ENCODE results near the gene CHD5.

Gene CHD5

GRCh38 chr1:6172549-6172948 lies 7.6 kb downstream of the CHD5 start:
- no peak for DNase-seq

DNA sequence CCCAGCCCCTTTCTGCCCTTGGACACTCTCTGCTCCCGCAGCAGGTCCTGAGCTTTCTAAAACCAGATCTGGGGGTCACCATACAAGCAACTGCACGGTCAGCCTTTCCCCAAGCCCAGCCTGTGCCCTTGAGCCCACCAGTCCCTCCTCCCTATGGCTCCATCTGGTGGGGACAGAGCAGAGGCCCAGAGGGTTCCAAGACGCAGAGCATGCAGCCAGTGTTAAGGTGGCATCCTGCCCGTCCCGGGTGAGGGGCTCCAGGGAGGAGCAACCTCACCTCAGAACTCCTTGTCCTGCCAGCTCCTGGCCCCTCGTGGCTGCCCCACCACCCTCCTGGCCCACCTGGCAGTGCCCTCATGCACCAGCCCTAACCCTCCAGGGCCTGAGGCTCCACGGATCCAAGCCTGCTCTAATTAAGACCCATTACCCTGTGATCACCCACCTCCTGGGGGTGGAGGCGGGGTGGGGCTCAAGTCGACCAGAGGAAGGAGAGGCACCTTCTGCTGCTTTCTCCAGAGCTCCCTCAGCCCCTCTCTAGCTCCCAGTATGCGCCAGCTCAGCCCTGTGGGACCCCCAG lies 8.5 kb downstream of the CHD5 start:
- DNase-seq = peak; percentile 18

- no peak for DNase-seq
Observed at GRCh38 chr1:6170742-6171201, 9.3 kb downstream of the CHD5 start.

DNA sequence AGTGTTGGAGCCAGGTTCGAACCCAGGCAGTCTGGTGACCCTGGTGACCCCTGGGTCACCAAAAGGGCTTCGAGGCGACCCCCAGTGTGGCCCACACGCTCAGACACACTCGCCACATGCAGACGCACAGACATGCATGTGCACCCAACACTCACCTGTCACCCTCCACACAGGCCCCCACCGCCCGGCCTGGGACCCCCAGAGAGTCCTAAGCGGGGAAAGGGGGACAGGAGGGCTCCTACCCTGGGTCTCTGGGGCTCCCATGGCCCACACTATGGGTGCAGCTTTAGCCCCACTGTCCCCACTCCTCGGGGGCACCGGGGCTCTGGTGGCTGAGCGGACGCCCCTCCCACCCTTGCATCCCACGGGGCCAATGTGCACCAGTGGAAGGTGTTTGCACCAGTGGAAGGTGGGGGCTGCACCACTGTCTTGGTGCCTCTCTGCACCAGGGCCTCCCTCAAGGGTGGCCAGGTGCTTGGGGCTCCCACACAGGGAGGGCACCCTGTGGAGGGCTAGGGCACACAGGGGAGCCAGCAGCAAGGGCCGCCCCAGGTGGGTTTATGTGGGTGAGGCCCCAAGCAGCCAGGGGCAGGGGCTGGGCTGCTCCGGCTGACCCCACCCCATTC lies 9.9 kb downstream of the CHD5 start:
- DNase-seq = no peak

DNA sequence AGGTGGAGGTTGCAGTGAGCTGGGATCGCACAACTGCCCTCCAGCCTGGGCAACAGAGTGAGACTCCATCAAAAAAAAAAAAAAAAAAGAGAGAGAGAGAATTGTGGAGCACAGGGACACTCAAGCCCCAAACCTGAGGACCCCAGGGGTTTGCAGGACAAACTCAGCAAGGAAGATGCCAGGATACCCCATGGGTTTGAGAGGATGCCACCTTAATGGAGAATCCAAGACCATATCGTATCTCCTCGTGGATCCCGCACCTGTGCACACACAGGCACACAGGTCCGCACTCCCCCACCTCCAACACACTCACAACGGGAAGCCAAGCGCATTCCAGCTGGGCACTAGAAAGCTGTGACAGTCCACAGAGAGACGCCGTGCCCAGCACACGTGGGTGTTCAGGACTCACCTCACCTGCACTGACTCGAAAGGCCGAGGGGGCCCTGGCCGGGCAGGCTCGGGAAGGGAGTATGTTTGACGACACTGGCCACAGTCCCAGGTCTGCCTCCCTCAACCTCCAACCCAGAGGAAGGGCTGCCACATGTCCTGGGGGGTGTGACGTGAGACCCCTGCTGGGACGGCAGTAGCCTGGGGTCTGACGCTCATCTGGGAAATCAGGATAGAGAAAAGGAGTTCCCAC lies 11.1 kb downstream of the CHD5 start:
- no peak for DNase-seq

DNA sequence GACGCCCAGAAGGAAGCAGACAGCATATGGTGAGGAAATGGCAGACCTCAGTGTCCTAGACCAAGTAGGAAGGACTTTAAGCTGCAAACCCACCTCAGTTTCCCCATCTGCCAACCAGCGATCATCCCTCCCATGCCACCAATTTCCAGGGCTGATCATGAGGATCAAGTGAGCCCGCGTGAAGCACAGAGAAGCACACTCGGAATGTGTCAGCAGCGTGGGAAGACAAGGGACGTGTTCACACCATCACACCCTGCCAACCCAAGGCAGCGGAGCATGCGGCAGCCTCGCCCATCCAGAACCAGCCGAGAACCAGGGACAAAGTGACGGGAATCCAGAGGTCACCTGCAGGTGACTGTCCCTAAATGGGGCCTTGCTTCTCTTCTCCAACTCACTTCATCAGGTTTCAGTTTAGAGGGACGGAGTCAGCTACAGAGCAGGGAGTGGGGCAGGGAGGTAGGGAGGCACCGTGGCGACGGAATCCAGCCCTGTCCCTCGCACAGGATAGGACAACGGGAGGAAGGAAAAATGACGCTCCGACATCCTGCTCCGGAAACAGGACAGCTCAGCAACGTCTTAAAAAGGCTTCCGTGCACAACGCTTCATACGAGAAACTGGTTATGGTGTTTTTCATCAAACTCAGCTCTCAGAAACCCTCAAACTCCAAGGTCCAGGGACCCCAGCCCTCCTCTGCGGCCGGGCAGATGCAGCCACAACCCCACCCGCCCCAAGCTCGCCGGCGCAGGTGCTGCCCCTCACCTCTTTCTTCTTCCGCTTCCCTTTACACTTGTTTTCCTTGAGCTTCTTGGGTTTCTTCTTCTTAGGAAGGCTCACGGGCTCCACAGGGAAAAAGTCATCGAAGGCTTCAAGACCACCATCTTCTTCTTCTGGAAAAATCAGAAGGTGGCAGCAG lies 12.5 kb downstream of the CHD5 start:
- no peak for DNase-seq

- DNase-seq = no peak
Observed at GRCh38 chr1:6166655-6167390, 13.3 kb downstream of the CHD5 start.

DNA sequence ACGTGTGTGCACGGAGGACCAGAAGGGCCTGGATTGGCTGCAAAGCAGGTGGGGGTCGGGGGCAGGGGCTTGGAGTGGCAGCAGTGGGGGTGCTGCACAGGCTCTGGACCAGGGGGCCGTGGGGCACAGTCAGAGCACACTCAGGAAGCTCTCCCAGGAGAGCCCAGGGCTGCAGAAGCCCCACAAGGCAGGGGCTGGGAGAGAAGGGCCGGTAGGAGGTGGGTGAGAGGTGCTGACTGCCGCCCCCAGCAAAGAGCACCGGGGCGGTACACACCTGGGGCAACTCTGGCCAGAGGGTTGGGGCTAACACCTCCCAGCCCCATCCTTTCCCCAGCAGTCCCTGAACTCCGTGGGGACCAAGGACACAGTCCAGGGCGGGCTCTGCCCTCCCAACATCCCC lies 13.9 kb downstream of the CHD5 start:
- no peak for DNase-seq

GRCh38 chr1:6165441-6165985 lies 14.6 kb downstream of the CHD5 start:
- no peak for DNase-seq

GRCh38 chr1:6165027-6165426 lies 15.1 kb downstream of the CHD5 start:
- DNase-seq = no peak

DNA sequence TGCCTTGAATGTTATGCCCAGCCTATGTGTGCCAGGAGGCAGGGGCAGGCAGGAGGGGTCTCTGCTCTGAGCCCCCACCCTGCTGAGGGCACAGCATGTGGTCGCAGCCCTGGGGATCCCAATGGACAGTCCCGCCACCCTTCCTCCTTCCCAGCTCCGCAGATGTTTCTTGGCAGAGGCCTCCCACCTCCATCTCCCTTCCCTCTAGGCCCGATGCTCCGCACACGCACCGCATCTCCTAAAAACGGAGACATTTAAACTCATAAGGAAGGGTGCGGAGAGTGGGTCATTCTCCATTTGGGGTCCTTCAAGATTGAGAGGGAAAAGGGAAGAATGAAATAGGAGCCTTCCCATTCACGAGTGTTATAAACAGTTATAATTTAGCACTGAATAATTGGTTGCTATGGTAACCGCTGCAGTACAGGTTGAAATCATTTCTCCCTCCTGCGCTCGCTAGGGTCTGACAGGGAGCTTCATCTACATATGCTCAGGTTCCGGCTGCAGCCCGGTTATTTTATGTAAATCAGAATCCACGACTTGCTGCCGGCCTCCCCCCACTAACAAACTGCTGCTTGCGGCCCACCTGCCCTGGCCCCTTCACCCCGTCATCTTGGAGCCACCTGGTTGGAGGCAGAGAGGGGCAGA lies 16.0 kb downstream of the CHD5 start:
- no peak for DNase-seq

GRCh38 chr1:6163191-6163972 lies 16.7 kb downstream of the CHD5 start:
- DNase-seq = no peak

DNA sequence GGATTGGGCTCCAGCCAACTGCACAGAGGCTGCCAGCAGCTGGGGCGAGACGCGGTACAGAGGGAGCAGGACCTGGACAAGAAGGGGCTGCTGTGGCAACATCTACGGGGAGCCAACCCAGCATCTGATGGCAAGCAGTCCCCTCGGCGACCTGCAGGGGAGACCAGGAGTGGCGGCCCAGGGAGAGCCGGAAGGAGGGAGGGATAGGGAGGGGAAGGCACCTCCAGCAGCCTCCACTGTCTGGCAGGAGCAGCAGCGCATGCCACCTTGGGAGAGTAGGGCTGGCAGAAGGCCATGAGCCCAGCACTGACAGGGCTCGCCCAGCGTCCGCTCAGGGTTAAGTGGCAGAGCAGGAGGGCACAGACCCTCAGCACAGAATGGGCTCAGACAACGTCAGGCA lies 17.3 kb downstream of the CHD5 start:
- DNase-seq = no peak

- DNase-seq = no peak
Observed at GRCh38 chr1:6162341-6162740, 17.8 kb downstream of the CHD5 start.

DNA sequence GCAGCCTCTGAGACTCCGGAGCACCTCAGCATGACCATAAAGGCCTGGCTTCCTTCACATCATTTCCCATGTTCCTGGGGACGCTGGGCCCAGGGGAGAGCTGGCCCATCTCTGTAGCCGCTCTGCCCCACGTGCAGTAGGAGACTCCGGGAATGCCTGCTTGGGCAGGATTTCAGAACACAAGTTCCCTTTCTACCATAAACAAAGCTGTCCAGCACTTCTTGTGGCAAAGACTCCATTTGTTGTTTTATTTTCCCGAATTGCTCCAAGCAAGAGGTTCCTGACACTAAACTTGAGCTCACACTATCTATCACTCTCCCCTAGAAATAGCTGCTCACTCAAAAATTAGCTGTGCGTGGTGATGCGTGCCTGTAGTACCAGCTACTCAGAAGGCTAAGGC lies 21.9 kb downstream of the CHD5 start:
- DNase-seq = no peak

DNA sequence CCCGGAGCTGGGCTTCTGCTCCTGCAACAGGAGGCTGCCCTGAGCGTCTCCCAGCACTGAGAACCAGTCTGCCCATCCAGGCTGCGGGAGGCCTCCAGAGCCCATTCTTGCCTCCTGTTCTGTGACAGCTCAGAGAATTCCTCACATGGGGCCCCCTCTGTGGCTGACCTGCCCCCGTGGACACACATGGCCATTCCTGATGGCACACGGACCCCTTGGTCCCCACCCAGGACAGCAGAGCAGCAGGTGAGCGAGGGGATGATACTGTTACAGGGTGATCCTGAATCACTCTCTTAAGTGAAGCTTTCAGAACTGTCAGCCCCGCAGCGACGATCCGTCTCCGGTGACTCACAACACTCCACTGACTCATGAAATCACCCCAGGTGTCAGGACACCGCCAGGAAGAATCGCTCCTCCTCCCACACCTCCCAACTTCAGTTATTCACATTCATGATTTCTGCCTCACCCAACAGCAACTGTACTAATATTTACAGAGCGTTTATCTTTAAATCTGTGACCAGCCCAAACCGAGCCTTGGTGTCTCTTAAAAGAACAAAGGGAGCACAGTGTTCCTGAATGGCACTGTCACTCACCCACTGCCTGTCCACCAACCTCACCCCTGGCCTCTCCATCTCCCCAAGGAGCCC lies 22.5 kb downstream of the CHD5 start:
- DNase-seq = no peak

DNA sequence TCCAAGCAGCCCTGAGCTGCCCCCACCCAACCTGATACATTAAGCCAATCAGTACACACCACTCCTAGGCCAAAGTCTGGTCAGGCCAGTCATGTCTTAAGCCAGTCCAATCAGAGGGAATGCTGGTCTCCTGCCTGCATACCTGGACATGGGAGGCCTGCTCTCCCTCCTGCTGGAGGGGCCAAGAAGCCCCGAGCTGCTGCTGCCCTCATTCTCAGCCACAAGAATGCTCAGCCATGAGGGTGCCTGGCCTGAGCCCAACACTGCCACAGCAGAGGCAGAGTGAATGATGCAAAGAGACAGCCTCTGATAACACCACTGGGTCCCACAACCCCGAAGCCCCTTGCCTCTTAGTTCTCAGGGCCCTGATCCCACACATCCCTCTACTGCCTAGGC lies 23.0 kb downstream of the CHD5 start:
- no peak for DNase-seq

- DNase-seq = no peak
Observed at GRCh38 chr1:6154525-6155319, 25.4 kb downstream of the CHD5 start.

DNA sequence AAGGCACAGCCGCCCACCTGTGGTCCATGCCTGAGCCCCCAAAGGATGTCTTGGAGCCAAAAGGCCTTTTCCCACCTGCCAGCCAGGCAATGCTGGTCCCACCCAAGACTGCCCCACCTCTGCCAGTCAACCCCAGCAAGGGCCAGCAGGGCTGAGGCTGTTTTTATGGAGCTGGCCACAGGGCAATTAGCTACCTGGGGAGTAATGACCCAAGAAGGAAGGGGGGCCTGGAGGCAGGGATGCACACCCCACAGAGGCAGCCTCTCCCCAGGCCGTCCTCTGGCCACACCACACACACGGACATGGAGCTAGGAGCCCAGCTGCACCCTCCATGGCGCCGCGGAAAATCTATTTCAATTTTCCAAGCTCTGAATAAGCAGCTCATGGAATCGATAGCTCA lies 27.2 kb downstream of the CHD5 start:
- DNase-seq = no peak

DNA sequence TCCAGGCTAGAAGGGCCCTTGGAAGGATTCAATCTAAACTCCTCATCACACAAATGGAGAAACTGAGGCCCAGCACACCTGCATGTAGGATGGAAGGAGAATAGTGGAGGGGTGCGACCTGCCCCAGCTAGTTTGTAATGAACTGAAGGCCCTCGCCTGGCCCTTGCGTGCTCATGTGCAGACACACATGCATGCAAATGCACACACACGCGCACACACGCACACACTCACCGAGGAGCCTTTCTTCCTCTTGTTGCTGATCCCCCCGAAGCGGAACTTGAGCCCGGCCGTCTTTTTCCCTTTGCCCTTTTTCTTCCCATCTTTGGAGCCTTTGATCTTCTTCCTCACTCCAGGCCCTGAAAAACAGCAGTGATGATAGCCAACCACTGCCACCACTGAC lies 27.9 kb downstream of the CHD5 start:
- no peak for DNase-seq
